Panc1 (cell line): ENCODE measurements around the gene HOMER2.

Source experiments
- CTCF ChIP-seq: fragments of 450-650 bp; IDR thresholded peaks from 2 replicates; pipeline ENCODE4 v1.5.1; 2017; ENCODE audit warnings: mild to moderate bottlenecking
- POLR2AphosphoS5 ChIP-seq: IDR thresholded peaks from 2 replicates; pipeline ENCODE4 v1.6.1; 2012; ENCODE audit warnings: mild to moderate bottlenecking, low read depth, low read length, moderate library complexity
- REST ChIP-seq, 2 experiments: IDR thresholded peaks; 2 replicates each; pipeline ENCODE4 v1.6.1; 2011 to 2012; ENCODE audit warnings: low read depth in 2 of 2, control low read depth in 1 of 2, low read length in 1 of 2, mild to moderate bottlenecking in 1 of 2, moderate library complexity in 1 of 2; ENCODE audit not compliant: insufficient read depth in 1 of 2
- SIN3A ChIP-seq: IDR thresholded peaks from 2 replicates; pipeline ENCODE4 v1.6.1; 2012; ENCODE audit warnings: low read depth, mild to moderate bottlenecking, low read length, moderate library complexity, borderline replicate concordance; ENCODE audit not compliant: insufficient read depth
- TCF7L2 ChIP-seq: IDR thresholded peaks from 2 replicates; pipeline ENCODE4 v1.6.1; 2011; ENCODE audit warnings: mild to moderate bottlenecking, low read depth, low read length, inconsistent platforms

GRCh38 chr15:82910721-82911120 is 41.8 kb downstream of the HOMER2 start:
- TF ChIP-seq CTCF: no peak
- TF ChIP-seq REST (IDR thresholded peaks at IDR 0.05; ENCODE audit: insufficient read depth in 1 of 2, low read depth in 2 of 2, low read length in 1 of 2): no peak
- TF ChIP-seq TCF7L2: no peak
- TF ChIP-seq SIN3A: no peak
- TF ChIP-seq POLR2AphosphoS5: no peak
